DMS153 (cell line): ENCODE results near the gene HTRA3.

Experiments
- DNase-seq: peaks from one replicate; lab custom pipeline; 2025; lab: John Stamatoyannopoulos, UW

HTRA3 gene

DNA sequence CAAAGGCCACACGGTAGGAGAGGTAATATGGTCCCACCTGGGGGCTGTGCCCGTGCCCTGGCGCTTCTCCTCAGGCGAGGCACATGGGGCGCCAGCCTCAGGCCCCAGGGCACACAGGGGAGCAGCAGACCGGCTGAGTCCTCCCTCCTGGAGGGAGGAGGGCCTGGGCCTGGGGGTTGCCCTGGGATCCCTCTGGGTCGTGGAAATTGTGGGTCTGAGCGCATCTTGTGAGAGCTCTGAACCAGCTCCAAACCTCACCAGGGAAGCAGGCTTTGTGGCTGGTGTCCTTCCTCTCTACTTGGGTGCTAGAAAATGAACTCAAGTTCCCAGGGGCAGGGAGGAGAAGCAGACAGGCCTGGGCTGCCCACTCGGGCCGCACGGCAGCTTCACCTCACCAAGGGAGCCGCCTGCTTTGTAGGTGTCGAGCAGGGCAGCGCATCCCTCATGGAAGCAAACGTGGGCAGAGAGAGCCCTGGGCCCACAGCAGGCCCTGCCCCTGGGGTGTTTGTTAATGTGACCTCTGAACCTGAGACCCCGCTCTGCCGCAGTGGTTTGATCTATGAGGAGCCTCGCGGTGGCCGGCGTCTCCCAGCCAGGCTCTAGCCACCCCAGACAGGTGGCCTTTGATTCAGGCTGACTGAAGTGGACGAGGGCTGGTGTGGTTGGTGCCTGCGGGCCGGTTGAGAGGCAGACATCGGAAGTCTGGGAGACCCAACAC lies 10.8 kb downstream of the HTRA3 start:
- no peak for DNase-seq

DNA sequence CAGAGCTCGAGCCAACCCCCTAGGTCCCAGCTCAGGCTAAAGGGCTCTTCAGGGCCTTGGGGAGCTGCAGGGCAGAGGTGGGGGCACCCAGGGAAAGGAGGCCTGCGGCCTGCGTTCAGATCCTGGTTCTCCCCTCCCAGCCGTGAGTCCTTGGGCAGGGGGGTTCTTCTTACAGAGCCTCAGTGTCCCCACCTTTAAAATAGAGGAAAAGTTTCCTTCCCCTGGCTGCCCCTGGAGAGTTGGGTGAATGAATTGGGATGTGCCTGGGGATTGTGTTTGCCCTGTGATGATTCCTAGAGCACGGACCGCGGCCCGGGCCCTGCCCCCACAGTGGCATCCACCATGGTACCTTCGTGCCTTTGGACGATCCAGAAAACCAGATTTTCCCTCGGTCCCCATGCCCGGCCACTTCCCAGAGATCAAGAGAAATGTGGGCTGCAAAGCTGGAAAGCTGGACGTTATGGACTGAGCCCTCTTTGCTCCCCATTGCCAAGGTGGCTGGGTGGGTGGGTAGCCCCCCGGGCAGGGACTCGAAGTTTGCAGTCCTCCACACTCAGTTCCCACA lies 11.4 kb downstream of the HTRA3 start:
- no peak for DNase-seq

DNA sequence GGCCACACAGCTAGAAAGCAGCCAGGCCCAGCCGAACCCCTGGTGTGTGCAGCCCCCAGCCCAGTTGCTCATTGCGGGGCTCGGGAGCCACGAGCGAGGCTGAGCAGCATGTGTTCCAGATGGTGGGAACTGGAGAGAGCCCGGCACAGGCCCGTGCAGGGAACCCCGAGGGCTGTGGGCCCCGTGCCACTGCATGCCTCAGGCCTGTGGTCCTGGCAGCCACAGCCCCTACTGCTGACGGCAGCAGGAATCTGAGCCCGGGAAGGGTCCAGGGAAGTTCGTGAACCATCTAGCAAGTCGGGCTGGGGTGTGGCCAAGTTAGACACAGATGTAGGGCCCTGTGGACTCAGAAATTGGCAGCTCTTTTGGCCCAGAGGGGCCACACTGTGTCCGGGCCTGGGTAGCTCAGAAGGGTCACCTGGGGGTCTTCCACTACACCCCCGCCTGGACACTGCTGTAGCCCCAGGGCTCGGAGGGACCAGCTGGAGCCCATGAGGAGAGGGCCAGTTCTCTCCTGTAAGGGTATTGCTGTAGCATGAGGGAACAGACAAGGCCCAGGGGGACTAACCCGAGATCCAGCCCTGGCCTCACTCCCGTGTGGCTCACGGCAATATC lies 12.1 kb downstream of the HTRA3 start:
- no peak for DNase-seq

DNA sequence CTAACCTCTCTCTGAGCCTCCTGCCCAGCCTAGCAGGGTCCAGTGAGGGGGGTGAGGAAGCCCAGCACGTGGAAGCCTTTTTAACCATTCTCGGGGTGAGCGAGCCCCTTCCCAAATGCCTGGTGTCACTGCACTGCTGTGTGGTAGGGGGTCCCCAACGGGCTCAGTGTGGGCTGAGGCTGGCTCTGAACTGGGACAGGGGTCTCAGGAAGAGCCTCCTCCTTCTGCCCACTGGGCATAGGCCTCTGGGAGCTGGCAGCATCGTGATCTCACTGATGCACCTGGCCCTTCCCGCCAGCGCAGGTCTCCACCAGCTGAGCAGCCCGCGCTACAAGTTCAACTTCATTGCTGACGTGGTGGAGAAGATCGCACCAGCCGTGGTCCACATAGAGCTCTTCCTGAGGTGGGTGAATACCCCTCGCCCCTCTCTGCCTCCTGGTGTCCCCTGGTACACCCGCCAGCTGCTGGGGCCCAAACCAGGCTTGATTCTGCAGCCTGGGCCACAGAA lies 12.6 kb downstream of the HTRA3 start:
- no peak for DNase-seq

DNA sequence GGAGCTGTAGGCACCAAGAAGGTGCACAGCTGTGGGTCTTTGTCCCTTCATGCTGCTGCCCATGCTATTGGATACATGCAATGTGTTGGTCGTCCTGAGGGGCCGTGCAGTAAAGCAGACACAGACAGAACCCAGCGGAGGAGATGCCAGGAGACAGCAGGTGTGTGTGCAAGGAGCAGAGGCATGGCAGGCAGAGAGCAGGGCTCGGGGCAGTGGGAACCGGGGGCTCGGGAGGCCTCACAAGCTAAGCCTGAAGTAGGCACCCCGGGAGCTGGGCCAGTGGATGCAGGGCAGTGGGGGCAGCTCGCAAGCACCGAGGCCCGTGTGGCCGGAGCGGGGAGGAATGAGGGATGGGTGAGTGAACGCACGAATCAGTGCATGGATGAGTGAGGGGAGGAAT lies 13.2 kb downstream of the HTRA3 start:
- no peak for DNase-seq

DNA sequence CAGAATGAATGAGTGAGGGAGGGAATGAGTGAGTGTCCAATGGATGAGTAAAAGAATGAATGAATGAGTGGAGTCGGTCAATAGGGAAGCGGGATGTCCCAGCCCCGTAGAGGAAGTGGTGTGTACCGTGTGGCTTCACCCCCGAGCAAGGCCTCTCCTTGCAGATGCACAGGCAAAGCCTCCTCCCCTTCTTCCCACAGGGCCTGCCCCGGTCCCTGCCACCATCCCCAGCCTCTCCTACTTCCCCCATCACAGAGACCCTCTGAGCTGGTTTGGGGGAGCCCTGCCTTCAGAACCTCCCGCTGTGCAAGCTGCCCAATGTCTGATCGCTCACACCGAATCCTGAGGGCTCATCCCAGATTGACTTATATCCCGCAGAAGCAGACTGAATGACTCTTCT lies 13.6 kb downstream of the HTRA3 start:
- DNase-seq: no peak

DNA sequence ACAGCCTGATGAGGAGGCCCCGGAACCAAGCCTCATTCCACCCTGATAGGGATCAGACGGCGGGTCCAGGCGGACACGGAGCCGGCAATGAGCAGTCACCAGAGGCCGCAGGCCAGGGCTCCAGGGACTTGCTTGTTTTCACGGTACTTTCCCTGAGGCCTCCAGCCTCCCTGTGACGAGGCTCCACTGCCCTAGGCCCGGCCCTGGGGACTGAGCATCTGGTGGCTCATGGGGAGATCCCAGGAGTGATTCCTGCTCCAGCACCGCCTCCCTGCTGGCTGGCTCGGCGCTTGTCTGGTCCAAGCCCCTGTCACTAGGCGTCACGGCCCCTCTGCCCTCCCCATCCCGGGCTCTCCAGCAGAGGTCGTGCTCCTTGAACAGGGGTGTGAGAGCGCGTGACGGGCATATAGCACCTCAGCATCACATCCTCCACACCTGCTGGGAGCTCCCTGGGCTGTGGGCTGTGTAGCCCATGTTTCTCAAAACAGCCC lies 14.1 kb downstream of the HTRA3 start:
- no peak for DNase-seq

DNA sequence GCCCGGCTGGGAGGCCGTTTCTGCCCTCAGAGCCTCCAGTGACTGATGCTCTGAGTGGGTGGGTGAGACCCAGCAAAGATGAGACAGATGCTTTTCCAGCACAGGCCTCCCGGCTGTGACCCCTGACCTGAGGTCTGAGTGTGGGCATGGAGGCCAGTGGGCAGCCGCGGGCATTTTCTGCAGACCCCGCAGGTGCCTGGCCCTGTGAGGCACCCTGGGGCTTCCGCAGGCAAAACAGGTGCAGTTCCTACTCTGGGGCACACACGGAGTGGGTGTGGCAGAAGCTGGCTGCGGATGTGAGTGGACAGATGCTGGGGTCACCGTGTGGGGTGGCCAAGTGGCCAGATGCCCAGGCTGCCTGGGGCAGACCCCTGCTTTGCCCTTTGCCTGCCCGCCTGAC lies 14.8 kb downstream of the HTRA3 start:
- DNase-seq: no peak

DNA sequence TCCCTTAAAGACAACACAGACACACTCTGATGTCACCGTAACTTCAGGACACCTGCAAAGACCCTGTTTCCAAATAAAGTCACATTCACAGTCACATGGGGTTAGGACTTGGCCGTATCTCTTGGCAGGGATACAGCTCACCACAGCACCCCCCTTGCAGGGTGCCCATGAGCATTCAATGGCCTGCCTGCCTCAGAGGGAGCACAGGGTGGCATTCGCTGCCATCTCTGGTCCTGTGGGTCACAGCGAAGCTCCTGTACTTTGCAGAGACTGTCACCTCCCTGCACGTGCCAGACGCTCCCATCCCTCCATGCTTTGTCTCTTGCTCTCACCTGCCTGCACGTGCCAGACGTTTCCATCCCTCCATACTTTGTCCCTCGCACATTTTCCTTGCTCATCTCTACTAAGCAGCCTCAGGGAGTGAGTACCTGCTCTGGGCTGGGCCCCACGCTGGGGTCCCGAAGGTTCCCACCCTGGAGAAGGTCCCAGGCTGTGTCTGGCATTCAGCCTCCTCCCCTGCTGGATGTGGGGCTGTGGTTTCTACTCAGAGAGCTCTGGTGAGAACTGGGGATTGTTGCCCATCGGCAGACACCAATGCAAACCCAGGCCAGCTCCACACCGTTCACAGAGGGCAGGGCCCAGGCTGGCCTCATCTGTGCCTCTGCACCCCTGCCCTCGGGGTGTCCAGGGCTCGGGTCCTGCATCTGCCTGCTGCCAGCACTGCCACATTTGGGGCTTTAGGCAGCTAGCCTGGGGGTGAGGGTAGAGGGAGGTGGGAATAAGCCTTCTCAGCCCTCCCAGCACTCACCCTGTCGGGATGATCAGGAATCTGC lies 15.8 kb downstream of the HTRA3 start:
- DNase-seq: no peak

DNA sequence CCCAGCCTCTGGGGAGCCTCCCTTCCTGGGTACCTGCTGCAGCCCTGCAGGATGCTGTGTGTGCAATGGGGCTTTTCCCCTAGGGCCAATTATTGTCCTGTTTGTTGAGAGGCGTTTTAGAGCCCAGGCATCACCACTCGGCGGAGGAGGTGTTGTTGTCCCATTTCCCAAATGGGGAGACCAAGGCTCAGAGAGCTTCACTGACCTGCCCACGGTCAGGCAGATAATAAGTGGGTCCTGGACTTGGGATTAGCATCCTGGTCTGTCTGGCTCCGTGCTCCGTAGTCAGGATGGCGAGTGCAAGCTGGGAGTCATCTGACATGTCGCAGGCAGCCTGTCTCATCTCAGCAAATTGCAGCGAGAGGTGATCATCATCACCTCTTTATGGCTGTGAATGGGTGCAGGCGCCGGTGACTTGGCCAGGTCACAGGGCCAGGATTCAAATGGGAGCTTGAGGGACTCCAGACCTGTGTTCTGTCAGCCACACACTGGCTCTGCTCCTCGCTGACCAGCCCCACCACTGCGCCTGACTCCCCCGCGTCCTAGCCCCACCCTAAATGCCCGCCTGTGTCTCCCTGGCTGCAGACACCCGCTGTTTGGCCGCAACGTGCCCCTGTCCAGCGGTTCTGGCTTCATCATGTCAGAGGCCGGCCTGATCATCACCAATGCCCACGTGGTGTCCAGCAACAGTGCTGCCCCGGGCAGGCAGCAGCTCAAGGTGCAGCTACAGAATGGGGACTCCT lies 16.6 kb downstream of the HTRA3 start:
- no peak for DNase-seq

DNA sequence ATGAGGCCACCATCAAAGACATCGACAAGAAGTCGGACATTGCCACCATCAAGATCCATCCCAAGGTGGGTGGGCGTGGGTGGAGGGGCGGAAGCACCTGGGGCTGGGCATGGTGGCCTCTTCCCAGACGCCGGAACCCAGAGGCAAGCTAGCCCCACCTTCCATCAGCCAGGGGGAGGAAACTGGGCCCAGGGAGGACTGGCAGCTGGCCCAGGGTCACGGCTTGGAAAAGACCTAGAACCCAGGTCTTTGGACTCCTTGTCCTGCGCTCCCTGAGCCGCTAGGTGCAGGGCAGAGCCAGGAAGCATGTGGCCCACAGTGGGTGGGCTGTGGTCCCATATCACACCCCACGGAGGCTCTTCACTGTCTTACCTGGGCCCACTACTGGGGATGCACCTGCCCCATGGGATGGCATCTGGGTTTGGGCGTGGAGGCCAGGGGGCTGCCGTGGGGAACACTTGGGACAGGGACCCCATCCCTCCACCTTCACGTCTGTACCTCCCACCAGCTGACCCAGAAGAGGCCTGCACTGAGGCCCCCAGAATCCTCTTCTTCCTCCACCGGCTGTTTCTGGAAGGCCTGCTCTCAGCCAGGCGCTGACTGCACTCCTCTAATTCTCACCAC lies 17.3 kb downstream of the HTRA3 start:
- DNase-seq: no peak

DNA sequence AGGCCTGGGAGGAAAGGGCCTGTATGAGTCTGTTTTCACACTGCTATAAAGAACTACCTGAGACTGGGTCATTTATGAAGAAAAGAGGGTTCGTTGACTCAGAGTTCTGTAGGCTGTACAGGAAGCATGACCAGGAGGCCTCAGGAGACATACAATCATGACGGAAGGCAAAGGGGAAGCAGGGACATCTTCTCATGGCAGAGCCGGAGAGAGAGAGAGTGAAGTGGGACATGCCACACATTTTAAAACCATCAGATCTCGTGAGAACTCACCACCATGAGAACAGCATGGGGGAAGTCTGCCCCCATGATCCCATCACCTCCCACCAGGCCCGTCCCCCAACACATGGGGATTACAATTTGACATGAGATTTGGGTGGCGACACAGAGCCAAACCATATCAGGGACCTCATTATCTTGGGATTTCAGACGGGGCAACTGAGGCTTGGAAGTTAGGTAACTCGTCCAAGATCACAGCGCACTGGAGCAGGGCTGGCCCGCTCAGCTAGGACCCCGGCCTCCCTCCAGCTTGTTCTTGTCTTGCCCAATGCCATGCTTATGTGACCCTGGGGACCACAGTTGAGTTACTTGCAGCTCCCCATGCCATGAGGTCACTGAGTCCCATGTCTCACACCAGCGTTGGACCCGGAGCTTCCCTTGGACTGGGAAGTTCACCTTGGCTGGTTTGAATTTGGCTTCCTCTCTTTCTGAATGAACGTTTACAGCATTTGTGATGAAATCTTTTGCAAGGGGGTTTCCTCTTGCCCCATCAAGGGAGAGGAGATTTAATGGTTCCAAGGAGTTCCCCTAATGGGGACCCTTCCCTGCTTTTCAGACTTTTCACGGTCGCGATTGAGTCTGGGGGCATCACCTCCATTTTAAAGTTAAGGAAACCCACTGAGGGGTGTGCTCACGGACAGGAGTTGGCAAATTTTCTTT lies 18.1 kb downstream of the HTRA3 start:
- DNase-seq: no peak

DNA sequence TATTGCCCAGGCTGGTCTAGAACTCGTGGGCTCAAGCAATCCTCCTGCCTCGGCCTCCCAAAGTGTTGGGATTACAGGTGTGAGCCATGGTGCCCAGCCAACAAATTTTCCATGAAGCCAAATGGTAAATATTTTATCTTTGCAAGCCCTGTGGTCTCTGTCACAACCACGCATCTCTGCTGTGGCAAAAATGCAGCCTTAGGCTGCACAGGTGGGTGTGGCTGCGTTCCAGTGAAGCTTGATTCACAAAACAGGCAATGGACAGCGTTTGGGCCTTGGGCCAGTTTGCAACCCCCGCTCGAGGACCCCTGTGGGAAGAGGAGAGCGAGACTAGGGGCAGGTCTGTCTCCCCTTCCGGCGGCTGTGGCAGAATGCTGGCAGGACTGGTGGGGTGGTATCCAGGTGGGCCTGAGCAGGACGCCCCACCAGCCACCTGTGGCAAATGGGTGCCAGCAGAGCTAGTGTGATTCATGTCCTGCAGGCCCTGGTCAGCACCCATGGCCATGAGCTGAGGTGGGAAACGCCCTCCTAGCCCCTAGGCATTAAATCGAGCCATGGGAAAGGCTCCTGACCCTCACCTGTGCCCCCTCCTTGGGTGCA lies 19.7 kb downstream of the HTRA3 start:
- no peak for DNase-seq

DNA sequence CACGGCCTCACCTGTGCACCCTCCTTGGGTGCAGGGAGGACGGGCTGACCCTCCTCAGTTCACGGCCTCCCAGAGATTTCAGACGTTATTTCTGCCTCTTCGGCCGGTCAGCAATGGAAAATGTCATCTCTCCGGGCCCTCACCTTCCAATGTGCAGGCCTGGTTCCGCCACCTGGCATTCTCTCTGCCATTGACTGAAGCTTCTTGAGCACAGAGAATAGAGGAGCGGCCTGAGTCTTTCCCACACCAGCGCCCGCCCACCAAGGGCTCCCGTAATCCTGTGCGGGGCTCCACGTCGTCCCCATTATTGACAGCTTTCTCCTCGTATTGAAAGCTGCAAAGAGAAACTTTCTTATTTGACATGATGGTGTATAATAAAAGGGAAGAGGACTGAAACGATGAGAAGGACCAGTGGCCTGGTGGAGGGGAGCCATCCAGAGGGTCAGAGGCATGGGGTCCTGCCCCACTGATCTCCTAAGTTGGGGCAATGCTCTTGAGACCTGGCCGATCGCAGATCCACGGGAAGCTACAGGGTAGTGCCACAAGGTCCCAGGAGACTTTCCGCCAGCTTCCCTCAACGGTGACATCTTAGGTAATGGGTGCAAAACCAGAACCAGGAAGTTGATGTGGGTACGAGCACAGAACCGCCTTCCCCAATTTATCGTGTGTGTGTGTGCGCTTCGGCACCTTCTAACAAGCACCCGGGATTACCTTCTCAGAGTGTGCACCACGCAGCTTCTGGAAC lies 20.6 kb downstream of the HTRA3 start:
- DNase-seq: no peak

DNA sequence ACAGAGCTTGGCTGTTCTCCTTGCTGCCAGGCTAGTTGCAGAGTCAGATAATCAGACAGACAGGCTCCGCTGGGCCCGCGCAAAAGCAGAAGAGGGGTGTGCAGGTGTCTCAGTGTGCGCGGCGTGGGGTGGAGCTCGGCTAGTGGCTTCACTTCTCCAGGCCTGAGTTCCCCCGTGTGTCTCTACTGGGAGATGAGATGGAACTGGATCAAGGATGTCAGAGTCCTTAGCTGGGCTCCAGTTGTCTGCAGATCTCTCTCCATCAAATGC lies 21.1 kb downstream of the HTRA3 start:
- DNase-seq: no peak

DNA sequence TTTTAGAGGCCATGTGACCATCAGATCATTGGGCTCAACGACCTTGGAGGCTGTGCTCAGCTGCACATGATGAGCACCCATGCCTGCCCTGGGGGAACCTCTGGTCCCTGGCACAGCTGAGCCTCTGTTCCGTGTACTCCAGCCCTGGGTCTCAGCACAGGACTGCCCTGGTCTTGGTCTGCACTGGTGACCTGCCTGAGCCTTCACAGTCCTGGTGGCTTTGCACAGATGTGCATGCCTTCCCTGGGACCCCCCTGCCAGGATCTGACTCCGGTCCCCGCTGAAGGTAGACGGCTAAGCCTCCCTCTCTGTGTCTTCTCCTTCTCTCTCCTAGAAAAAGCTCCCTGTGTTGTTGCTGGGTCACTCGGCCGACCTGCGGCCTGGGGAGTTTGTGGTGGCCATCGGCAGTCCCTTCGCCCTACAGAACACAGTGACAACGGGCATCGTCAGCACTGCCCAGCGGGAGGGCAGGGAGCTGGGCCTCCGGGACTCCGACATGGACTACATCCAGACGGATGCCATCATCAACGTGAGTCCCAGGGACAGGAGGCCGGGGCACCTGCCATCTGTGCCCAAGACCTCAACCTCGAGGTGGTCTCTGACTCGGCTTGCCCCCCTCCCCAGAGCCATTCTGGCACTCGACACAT lies 21.6 kb downstream of the HTRA3 start:
- no peak for DNase-seq

DNA sequence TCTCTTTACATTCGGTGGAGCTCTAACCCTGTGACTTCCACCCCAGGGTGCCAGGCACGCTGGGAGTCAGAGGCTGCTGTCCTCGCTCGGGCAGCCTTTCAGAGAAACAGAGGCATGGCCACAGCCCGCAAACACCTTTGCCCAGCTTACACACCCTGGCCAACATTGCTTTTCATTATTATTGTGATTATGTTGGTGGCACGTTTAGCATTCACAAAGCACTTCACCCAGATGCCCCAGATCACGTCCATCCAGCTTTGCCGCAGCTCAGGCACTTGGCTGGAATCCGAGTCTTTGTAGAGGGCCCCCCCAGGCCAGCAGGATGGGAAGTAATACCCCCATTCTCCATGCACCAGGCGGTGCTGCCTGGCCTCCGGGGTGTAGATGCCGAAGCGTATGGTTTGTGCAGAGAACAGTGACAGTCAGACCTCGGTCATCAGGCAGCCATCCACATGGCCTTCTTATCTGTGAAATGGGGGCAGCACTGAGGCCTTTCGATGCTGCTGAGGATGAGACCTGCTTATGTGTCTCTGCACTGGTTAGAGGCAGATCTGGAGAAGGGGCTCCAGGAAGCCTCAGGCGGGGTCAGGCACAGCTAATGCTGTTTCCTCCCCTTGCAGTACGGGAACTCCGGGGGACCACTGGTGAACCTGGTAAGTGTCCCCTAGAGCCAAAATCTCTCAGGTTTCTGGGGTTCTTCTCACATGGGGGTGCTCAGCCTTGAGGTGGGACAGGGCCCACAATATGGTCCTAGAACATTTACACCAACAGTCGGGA lies 22.3 kb downstream of the HTRA3 start:
- DNase-seq: no peak
